Mesendoderm (in vitro differentiated cells): ENCODE measurements around the gene ACVR2A. TPM values are rescaled to one million over a fixed set of nuclear protein-coding genes. Genes with fewer than 3 reads are reported as not detected.

Experiments
- DNase-seq: peaks from one replicate; pipeline ENCODE4 v3.0.0; 2013
- H2AK5ac ChIP-seq: 2 replicates; pipeline ENCODE4 v1.6.1; 2013; ENCODE audit warnings: low read length, inconsistent platforms
- H2BK120ac ChIP-seq: 2 replicates; pipeline ENCODE4 v1.6.1; 2013; ENCODE audit warnings: low read depth, mild to moderate bottlenecking, low read length, moderate library complexity, mixed read lengths
- H2BK15ac ChIP-seq: replicated peaks from 2 replicates; pipeline ENCODE4 v1.6.1; 2013; ENCODE audit warnings: low read depth, mild to moderate bottlenecking, moderate library complexity
- H2BK5ac ChIP-seq: 2 replicates; pipeline ENCODE4 v1.6.1; 2013; ENCODE audit warnings: low read length, inconsistent platforms
- H3K18ac ChIP-seq: 2 replicates; pipeline ENCODE4 v1.6.1; 2013; ENCODE audit warnings: mild to moderate bottlenecking, low read length, mixed read lengths
- H3K23ac ChIP-seq: one replicate; pipeline ENCODE4 v1.6.1; 2013; ENCODE audit warnings: low read length
- H3K27ac ChIP-seq: 2 replicates; pipeline ENCODE4 v1.5.1; 2013; ENCODE audit warnings: low read depth, mild to moderate bottlenecking, inconsistent platforms, low read length, moderate library complexity
- H3K27me3 ChIP-seq: 2 replicates; pipeline ENCODE4 v1.6.1; 2013; ENCODE audit warnings: low read length, control low read depth, mild to moderate bottlenecking, inconsistent platforms; ENCODE audit not compliant: insufficient read depth, poor library complexity
- H3K36me3 ChIP-seq: 2 replicates; pipeline ENCODE4 v1.6.1; 2013; ENCODE audit warnings: low read length, inconsistent platforms; ENCODE audit not compliant: control insufficient read depth, insufficient read depth
- H3K4ac ChIP-seq: one replicate; pipeline ENCODE4 v1.6.1; 2013; ENCODE audit warnings: low read depth, mild to moderate bottlenecking, low read length, moderate library complexity
- H3K4me1 ChIP-seq: 2 replicates; pipeline ENCODE4 v1.6.1; 2013; ENCODE audit warnings: low read depth, low read length, inconsistent platforms; ENCODE audit not compliant: control insufficient read depth
- H3K4me2 ChIP-seq: 2 replicates; pipeline ENCODE4 v1.6.1; 2013; ENCODE audit warnings: low read length
- H3K4me3 ChIP-seq: 2 replicates; pipeline ENCODE4 v1.5.1; 2013; ENCODE audit warnings: mild to moderate bottlenecking, low read length
- H3K56ac ChIP-seq: one replicate; pipeline ENCODE4 v1.6.1; 2013; ENCODE audit warnings: low read length
- H3K79me1 ChIP-seq: 2 replicates; pipeline ENCODE4 v1.6.1; 2013; ENCODE audit warnings: low read length, inconsistent platforms
- H3K79me2 ChIP-seq: 2 replicates; pipeline ENCODE4 v1.6.1; 2013; ENCODE audit warnings: mild to moderate bottlenecking, low read length; ENCODE audit not compliant: control insufficient read depth, insufficient read depth
- H3K9ac ChIP-seq: 2 replicates; pipeline ENCODE4 v1.6.1; 2013; ENCODE audit warnings: low read length, inconsistent platforms
- H4K5ac ChIP-seq: one replicate; pipeline ENCODE4 v1.6.1; 2013; ENCODE audit warnings: low read length
- H4K8ac ChIP-seq: one replicate; pipeline ENCODE4 v1.6.1; 2013; ENCODE audit warnings: low read depth, mild to moderate bottlenecking, control low read depth, low read length, moderate library complexity
- WGBS: extraction: QIAGEN DNeasy Blood & Tissue Kit; methylation state at CpG from one replicate; pipeline ENCODE4 v1.1.7; 2013; ENCODE audit warnings: low lambda C conversion rate, missing lambda C conversion rate; ENCODE audit not compliant: insufficient coverage; ENCODE audit errors: extremely low coverage; 5-methylcytosine and 5-hydroxymethylcytosine counted together
- small RNA-seq: library from polyadenylated mRNA; stranded (forward); fragments of <200 nt; extraction: miRNeasy Mini kit (QIAGEN cat#:217004); gene quantifications from one replicate; pipeline ENCODE3, GENCODE V24; 2013; ENCODE audit not compliant: insufficient read depth

ACVR2A gene

GRCh38 chr2:147976102-147976501, 131.3 kb downstream of the ACVR2A start:
- DNase-seq: no peak
- no peak overlapping the region for H2BK120ac ChIP-seq
- no peak overlapping the region for H3K56ac ChIP-seq
- H3K27ac ChIP-seq: no peak overlapping the region
- no peaks in the 10 kb centered on the region for H3K36me3 ChIP-seq
- no peak overlapping the region for H3K4me3 ChIP-seq
- H3K9ac ChIP-seq: no peak overlapping the region
- H3K23ac ChIP-seq: no peak overlapping the region
- H3K4me2 ChIP-seq: no peak overlapping the region
- H3K18ac ChIP-seq: no peak overlapping the region
- H2BK5ac ChIP-seq: no peak overlapping the region
- no peak overlapping the region for H4K8ac ChIP-seq
- peaks cover 13% of the 10 kb centered on the region for H3K79me1 ChIP-seq
- no peaks in the 10 kb centered on the region for H3K27me3 ChIP-seq
- H4K5ac ChIP-seq: no peak overlapping the region
- H3K4ac ChIP-seq: no peak overlapping the region
- H2AK5ac ChIP-seq: no peak overlapping the region
- peaks cover 16% of the 10 kb centered on the region for H3K79me2 ChIP-seq
- H2BK15ac ChIP-seq: no peak overlapping the region
- H3K4me1 ChIP-seq: no peaks in the 10 kb centered on the region
- no CpG with 5 or more reads among the region's 2 CpGs for WGBS

GRCh38 chr2:147977679-147978078, 132.8 kb downstream of the ACVR2A start:
- Histone ChIP-seq H2BK5ac (no peak overlapping the region), H3K27me3 (no peaks in the 10 kb centered on the region)
- WGBS: no CpG with 5 or more reads among the region's 3 CpGs

More at GRCh38 chr2:147977679-147978078, 132.8 kb downstream of the ACVR2A start:
- Histone ChIP-seq H4K8ac (no peak overlapping the region), H3K4me2 (no peak overlapping the region), H2BK15ac (no peak overlapping the region), H3K4me3 (no peak overlapping the region), H3K4me1 (no peaks in the 10 kb centered on the region), H2BK120ac (no peak overlapping the region), H3K9ac (no peak overlapping the region), H4K5ac (no peak overlapping the region), H3K18ac (no peak overlapping the region), H3K23ac (no peak overlapping the region), H3K79me1 (peaks cover 14% of the 10 kb centered on the region), H2AK5ac (no peak overlapping the region), H3K36me3 (no peaks in the 10 kb centered on the region), H3K56ac (no peak overlapping the region), H3K79me2 (peaks cover 16% of the 10 kb centered on the region), H3K4ac (no peak overlapping the region), H3K27ac (no peak overlapping the region)
- DNase-seq: no peak

Small RNAs within 50 kb of the gene (small RNA-seq; reads per million reads assigned to genes)
- gene RNU6-1275P: not detected
